ENCODE measurements around the gene ACP5.
"Not testable (repeated sequence)": the region's sequence is repeated elsewhere in the genome, so short reads cannot be mapped to it uniquely, and the experiment has no call there.

ACP5 gene

GRCh38 chr19:11611730-11612129 is 34.3 kb upstream of the ACP5 start:
- DNase-seq (ENCODE audit: low read depth), result no peak
- TF ChIP-seq CTCF (conservative IDR thresholded peaks at IDR 0.05; ENCODE audit: low read depth, low read length), result no peak
- H3K4me3 ChIP-seq (ENCODE audit: low read depth, low read length), result no peak overlapping the region

- no peak for TF ChIP-seq CTCF (conservative IDR thresholded peaks at IDR 0.05; ENCODE audit: low read depth, low read length)
- no peak overlapping the region for H3K4me3 ChIP-seq (ENCODE audit: low read depth, low read length)
- no peak for DNase-seq (ENCODE audit: low read depth)
Measured at GRCh38 chr19:11606484-11606883, 29.0 kb upstream of the ACP5 start.

DNA sequence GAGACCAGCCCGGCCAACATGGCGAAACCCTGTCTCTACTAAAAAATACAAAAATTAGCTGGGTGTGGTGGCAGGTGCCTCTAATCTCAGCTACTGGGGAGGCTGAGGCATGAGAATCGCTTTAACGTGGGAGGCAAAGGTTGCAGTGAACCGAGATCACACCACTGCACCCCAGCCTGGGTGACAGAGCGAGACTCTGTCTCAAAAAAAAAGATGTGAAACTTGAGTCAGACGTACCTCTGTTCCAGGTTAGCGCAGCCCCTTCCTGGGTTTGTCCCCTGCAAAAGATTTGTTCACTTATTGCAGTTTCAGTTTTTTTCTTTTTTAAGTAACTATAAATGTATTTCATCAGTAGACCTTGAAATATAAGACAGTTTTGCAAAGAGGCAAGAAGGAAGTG is 22.3 kb upstream of the ACP5 start:
- H3K4me3 ChIP-seq (ENCODE audit: low read depth, low read length); DNase-seq (ENCODE audit: low read depth): not testable (repeated sequence)

DNA sequence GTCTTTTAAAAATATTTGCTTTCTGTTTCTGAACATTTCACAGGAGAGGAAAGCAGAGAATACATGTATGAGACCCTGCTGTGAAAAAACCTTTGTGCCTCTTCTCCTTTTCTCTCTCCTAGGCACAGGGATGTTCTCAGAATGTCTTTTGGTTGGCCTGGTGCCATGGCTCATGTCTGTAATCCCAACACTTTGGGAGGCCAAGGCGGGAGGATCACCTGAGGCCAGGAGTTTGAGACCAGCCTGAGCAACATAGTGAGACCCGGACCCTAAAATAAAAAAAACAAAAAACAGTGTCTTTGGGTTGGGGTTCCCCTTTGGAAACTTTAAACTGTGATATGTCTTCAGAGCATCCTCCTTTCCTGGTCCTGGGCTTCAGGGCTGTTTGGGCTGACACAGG is 21.3 kb upstream of the ACP5 start:
- no peak for DNase-seq (ENCODE audit: low read depth)
- no peak for TF ChIP-seq CTCF (conservative IDR thresholded peaks at IDR 0.05; ENCODE audit: low read depth, low read length)
- H3K4me3 ChIP-seq (ENCODE audit: low read depth, low read length), result no peak overlapping the region

- peak overlapping the region; percentile 98 for H3K4me3 ChIP-seq (ENCODE audit: low read depth, low read length)
- no peak for TF ChIP-seq CTCF (conservative IDR thresholded peaks at IDR 0.05; ENCODE audit: low read depth, low read length)
- DNase-seq (ENCODE audit: low read depth), result no peak
Measured at GRCh38 chr19:11598103-11598483, 20.6 kb upstream of the ACP5 start.

GRCh38 chr19:11597202-11598102 is 20.0 kb upstream of the ACP5 start, which contains the start of gene ZNF627:
Gene ZNF627, plus strand, starts transcription at chr19:11597483. Its CDS starts 145 bp downstream, at chr19:11597628.
- peak; percentile 99 for DNase-seq (ENCODE audit: low read depth)
- no peak for TF ChIP-seq CTCF (conservative IDR thresholded peaks at IDR 0.05; ENCODE audit: low read depth, low read length)
- peak within 1 kb of the TSS; percentile 98 for H3K4me3 ChIP-seq (ENCODE audit: low read depth, low read length)

DNA sequence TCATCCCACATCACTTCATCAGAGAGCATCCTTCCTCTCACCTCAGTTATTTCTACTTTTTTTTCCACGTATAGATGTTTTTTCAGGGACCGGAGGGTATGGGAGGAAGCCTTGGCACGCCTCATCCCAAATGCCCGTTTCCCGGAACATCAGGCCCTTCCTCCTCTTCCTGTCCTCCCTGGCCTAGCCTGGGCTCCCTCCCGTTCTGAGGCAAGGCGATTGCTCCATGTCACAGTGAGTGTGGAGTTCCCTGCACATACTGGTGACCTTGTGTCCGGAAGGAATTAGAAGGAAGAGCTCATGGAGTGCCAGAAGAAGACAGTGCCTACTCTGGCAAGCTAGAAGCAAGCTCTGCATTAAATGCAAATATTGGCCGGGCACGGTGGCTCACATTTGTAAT is 18.7 kb upstream of the ACP5 start:
- TF ChIP-seq CTCF (conservative IDR thresholded peaks at IDR 0.05; ENCODE audit: low read depth, low read length), result no peak
- DNase-seq (ENCODE audit: low read depth), result no peak
- no peak overlapping the region for H3K4me3 ChIP-seq (ENCODE audit: low read depth, low read length)

Data from choroid plexus epithelial cell (primary cell).